ENCODE measurements around the gene NR4A1.

NR4A1 gene

DNA sequence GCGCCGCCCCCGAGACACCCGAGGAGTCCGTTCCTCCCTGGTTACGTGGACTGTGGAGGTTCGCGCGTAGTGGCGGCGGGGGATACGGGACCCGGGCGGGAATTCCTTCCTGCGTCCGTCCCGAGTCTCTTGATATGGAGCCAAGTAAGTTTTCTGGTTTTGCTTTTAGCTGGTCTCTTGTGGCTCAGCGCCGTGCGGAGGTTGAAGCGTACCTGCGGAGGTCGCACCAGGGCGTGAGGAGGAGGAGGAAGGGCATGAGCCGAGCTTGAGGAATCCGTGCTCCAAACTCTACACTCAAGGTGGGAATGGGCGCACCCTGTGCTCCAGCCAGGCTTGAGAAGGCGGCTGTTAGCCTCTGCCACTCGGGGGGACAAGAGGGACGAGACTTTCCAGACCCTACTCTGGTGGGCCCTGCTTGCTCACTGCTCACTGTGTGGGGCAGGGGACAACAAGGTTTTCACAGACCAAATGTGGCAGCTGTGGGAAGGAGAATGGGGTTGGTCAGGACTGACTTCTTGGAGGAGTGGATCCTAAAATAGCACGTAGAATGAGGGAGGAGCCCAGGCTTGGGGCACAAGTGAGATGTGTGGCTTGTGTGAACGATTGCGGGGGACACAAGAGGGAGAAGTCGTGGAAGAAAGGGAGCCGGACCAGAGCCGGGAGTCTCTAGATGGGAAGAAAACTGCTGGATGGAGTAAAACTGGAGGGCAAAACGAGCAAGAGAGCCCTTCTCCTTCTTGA is 19.1 kb downstream of the NR4A1 start:
- no peak for DNase-seq (ENCODE audit: low read depth, low spot score)
- peak overlapping the region; percentile 59 for H3K27ac ChIP-seq

DNA sequence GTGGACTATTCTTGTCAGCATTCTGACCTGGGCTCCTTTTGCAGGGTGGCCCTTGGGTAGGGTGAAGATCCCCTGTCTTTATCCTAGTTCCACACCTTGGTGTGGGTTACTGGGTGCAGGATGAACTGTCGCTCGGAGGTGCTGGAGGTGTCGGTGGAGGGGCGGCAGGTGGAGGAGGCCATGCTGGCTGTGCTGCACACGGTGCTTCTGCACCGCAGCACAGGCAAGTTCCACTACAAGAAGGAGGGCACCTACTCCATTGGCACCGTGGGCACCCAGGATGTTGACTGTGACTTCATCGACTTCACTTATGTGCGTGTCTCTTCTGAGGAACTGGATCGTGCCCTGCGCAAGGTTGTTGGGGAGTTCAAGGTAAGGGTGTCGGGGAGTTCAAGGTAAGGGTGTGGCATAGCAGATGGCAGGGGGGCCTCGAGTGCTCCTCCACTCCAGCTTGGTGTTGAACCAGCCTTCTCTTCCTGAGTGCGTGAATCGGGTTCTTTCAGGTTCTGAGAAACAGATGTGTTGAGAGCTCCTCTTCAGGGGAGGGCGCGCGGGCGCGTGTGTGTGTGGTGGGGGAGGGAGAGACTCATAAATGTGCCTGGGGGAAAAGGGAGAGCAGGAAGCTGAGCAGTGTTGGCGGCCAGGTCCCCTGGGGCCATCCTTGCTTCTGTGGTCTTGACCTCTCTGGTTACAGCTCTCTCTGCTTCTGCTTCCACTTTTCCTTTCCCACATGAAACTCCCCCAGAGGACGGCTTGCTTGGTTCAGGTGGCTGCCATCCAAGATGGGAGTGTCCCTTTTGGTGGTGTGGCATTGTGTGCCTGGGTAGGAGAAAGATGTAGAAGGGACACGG is 22.5 kb downstream of the NR4A1 start:
- no peak overlapping the region for H3K27ac ChIP-seq
- no peak for DNase-seq (ENCODE audit: low read depth, low spot score)

DNA sequence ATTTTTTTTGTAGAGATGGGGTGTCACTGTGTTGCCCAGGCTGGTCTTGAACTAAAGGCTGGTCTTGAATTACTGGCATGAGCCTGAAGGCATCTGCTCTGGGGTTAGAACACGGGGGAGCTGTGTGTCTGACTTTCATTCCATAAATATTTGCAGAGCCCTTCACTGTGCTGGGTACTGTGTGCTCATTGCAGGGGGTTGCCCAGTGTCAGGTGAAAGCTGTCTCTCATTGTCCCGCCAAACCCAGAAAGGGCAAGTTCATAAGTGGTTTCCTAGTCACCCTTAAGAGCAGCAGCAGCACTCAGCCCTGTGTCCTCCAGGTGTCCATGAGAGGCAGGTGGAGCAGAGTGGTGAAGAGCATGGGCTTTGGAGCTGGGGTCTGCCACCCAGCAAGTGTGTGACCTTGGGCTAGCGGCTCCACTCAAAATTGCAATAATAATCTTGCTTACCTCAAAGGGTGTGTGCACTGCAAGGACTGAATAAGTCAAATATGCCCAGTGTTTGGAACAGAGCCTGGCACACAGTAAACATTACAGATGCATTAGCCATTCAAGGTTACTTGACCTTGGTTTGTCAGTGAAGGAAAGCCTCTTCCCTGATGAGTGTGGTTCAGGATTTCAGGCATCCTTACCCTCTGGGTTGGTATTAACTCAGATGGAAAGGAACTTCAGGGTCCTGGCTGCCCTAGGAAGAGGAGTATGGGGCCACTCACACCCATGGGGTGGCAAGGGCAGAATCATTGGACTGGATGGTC is 23.9 kb downstream of the NR4A1 start:
- no peak for DNase-seq (ENCODE audit: low read depth, low spot score)
- H3K27ac ChIP-seq: no peak overlapping the region

DNA sequence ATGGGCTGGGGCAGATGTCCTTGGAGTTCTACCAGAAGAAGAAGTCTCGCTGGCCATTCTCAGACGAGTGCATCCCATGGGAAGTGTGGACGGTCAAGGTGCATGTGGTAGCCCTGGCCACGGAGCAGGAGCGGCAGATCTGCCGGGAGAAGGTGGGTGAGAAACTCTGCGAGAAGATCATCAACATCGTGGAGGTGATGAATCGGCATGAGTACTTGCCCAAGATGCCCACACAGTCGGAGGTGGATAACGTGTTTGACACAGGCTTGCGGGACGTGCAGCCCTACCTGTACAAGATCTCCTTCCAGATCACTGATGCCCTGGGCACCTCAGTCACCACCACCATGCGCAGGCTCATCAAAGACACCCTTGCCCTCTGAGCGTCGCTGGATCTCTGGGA is 25.6 kb downstream of the NR4A1 start:
- DNase-seq (ENCODE audit: low read depth, low spot score): no peak
- no peak overlapping the region for H3K27ac ChIP-seq

GRCh38 chr12:52078276-52078675 is 27.0 kb downstream of the NR4A1 start:
- H3K27ac ChIP-seq: no peak overlapping the region
- no peak for DNase-seq (ENCODE audit: low read depth, low spot score)

DNA sequence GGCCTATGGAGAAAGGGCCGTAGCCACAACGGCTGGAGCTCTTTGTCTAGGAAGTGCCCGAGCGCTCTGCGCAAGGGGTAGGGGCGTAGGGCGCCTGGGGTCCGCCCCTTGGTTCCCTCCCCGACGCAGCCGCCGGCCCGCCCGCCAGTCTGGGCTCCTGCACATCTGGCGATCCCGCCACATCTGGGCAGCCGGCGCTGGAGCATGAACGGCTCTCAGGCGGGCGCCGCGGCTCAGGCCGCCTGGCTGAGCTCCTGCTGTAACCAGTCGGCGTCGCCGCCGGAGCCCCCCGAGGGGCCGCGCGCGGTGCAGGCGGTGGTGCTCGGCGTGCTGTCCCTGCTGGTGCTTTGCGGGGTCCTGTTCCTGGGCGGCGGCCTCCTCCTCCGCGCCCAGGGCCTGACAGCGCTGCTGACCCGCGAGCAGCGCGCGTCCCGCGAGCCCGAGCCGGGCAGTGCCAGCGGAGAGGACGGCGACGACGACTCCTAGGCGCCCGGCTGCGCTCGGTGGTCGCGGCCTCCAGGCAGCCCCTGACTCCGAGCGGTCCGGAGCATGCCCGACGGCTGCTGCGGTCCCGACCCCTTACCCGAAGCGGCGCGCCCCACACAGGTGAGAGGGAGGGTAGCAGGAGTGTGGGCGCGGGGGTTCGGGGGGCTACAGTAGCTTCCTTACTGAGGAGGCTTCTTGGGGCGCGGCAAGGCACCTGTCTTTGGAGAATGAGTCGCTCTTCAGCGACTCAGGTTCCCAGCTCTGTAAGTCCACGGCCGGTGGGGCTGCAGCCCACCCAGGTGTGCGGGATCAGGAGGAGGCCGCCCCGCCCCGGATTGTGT is 28.5 kb downstream of the NR4A1 start, which contains the start of gene SMIM41:
Gene SMIM41 (plus strand): TSS at position 129 of the 827 bp plus-strand sequence. CDS start 76 bp downstream, at position 205.
- DNase-seq (ENCODE audit: low read depth, low spot score): no peak
- H3K27ac ChIP-seq: no peak within 1 kb of the TSS

DNA sequence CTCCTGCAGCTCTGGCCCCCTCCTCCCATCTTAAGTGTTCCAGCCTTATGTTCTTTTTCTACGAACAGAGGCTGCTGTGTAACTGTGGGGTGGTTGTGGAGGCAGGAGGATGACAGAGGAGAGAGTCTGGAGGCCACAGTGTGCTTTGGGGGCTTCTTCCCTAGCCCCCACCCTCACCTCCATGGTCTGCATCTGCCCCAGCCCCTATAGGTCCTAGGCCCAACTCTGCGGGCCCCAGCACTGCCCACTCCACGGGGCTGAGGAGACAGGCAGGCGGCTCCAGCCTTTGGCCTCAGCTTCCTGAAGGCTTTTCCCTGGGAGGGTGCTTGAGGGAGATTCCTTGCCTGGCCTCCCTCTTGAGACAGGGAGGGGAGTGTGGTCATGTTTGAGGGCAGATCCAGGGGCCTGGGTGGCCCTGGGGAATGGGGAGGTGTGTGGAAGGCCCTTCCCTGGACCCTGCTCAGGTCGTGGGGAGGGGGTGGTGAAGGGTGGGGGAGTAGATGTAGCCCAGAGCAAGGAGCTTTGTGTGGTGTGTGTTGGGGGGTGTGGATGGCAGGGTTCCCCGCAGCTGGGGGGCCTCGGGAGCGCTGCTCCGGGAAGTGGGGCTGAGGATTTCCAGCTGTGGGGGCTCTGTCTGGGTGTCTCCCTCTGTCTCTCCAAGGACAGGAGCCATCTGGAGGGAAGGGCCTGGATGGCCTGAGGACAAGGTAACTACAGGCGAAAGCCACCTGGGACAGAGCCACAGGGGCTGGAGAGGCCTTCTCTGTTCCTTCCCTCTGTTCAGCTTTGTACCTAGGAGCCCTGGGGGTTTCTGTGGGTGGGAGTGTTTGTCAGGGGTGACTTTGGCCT is 29.4 kb downstream of the NR4A1 start:
- no peak overlapping the region for H3K27ac ChIP-seq
- no peak for DNase-seq (ENCODE audit: low read depth, low spot score)

DNA sequence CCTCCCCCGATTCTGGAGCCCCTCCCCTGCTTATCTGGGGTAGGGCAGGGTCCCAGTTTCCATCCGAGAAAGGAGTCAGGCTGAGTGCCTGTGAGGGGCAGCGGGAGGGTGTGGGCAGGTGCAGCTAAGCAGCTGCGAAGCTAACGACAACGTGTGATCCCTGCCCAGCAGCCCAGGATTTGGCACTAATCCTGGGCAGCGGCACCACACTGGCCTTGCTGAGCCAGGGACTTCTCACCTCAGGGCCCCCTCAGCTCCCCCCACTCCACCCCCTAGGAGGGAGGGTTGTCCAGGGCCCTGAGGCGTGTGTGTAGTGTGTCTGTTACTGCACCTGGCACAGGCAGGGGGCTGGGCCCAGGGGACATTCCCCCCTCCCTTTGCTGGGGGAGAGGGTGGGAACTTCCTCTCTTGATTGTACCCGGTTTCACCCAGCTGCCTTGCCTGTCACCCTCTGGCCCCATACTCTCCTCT is 30.1 kb downstream of the NR4A1 start:
- no peak for DNase-seq (ENCODE audit: low read depth, low spot score)
- H3K27ac ChIP-seq: no peak overlapping the region

DNA sequence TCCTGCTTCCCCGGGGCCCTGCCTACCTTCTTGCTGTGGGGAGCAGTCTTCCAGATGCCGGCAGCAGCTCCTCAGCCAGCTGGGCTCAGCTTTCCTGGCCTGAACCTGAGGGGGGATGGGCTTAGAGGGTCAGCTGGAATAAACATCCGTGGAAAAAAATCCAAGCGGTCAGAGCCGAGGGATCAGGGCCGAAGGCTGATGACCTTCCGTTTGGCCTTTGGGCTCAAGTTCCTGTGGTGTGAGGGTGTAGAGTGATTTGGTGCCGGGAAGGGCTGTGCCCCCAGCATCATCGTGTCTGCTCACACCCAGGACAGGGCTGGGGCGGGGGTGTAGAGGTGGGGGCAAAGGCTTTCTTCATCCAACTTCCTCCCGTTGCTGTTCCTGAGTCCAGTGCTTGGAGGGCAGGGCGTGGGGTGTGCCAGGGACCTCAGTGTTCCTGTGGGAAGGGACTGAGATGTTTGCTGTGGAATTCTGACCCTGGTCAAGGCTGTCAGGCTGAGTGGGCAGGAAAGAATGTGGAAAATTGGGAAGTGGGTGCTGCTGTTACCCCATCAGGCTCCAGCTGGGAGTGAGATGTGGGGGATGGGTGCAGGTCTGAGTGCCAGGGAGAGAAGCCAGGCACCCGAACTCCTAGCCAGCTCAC is 30.9 kb downstream of the NR4A1 start:
- DNase-seq (ENCODE audit: low read depth, low spot score): no peak
- no peak overlapping the region for H3K27ac ChIP-seq

GRCh38 chr12:52082669-52082987 is 31.4 kb downstream of the NR4A1 start:
- DNase-seq (ENCODE audit: low read depth, low spot score): no peak
- no peak overlapping the region for H3K27ac ChIP-seq

- no peak overlapping the region for H3K27ac ChIP-seq
- DNase-seq (ENCODE audit: low read depth, low spot score): no peak
Measured at GRCh38 chr12:52082988-52083637, 31.9 kb downstream of the NR4A1 start.

GRCh38 chr12:52083638-52083996 is 32.4 kb downstream of the NR4A1 start:
- DNase-seq (ENCODE audit: low read depth, low spot score): no peak

GRCh38 chr12:52084491-52085231 is 33.4 kb downstream of the NR4A1 start:
- DNase-seq (ENCODE audit: low read depth, low spot score): no peak

More at GRCh38 chr12:52083638-52083996, 32.4 kb downstream of the NR4A1 start:
- no peak overlapping the region for H3K27ac ChIP-seq

GRCh38 chr12:52085682-52086180 is 34.5 kb downstream of the NR4A1 start:
- H3K27ac ChIP-seq: no peak overlapping the region
- DNase-seq (ENCODE audit: low read depth, low spot score): no peak

More at GRCh38 chr12:52084491-52085231, 33.4 kb downstream of the NR4A1 start:
- H3K27ac ChIP-seq: no peak overlapping the region

- no peak for DNase-seq (ENCODE audit: low read depth, low spot score)
- H3K27ac ChIP-seq: no peak overlapping the region
Measured at GRCh38 chr12:52086366-52086765, 35.1 kb downstream of the NR4A1 start.

- no peak overlapping the region for H3K27ac ChIP-seq
- no peak for DNase-seq (ENCODE audit: low read depth, low spot score)
Measured at GRCh38 chr12:52086944-52087835, 35.9 kb downstream of the NR4A1 start.

Data from epithelial cell of prostate (primary cell).